ENCODE measurements around the gene KMT2A.
"Not testable (repeated sequence)": the region's sequence is repeated elsewhere in the genome, so short reads cannot be mapped to it uniquely, and the experiment has no call there.

The KMT2A gene

GRCh38 chr11:118401880-118402590 is 34.3 kb upstream of the KMT2A start:
- ChIA-PET POLR2A (interaction anchor here (0.7 to 1.6 kb wide), 3 partner anchors 14 to 86 kb away, joined by 3 read pairs; partner anchors contain the start of gene KMT2A), CTCF (interaction anchor here (0.7 to 2.2 kb wide), 7 partner anchors 17 to 114 kb away, joined by 3 to 11 read pairs (median 4); no protein-coding TSS in a partner anchor)
- no peak for TF ChIP-seq CTCF (IDR thresholded peaks at IDR 0.05; ENCODE audit: insufficient read depth, low read length, missing control alignments)
- DNase-seq (ENCODE audit: low read depth, low spot score), result peak; percentile 67
- H3K4me3 ChIP-seq (ENCODE audit: low read depth, low read length), result peak overlapping the region; percentile 88

GRCh38 chr11:118402594-118402993 is 33.7 kb upstream of the KMT2A start:
- ChIA-PET CTCF (interaction anchor here (0.7 to 2.2 kb wide), 7 partner anchors 16 to 114 kb away, joined by 3 to 11 read pairs (median 4); no protein-coding TSS in a partner anchor), POLR2A (interaction anchor here (1.3 to 1.6 kb wide), 2 partner anchors 13 to 34 kb away, joined by 3 read pairs; partner anchors contain the start of gene KMT2A)
- H3K4me3 ChIP-seq (ENCODE audit: low read depth, low read length), result peak overlapping the region; percentile 88
- DNase-seq (ENCODE audit: low read depth, low spot score), result not testable (repeated sequence)

- no peak for DNase-seq (ENCODE audit: low read depth, low spot score)
- ChIA-PET POLR2A (no interaction called here), CTCF (interaction anchor here (0.6 to 2.8 kb wide), 2 partner anchors 15 to 82 kb away, joined by 4 to 10 read pairs; no protein-coding TSS in a partner anchor)
- no peak overlapping the region for H3K4me3 ChIP-seq (ENCODE audit: low read depth, low read length)
- TF ChIP-seq CTCF (IDR thresholded peaks at IDR 0.05; ENCODE audit: insufficient read depth, low read length, missing control alignments), result no peak
Measured at GRCh38 chr11:118406599-118407166, 29.6 kb upstream of the KMT2A start.

GRCh38 chr11:118410055-118410745 is 26.1 kb upstream of the KMT2A start:
- no peak for DNase-seq (ENCODE audit: low read depth, low spot score)
- POLR2A ChIA-PET, result no interaction called here
- TF ChIP-seq CTCF (IDR thresholded peaks at IDR 0.05; ENCODE audit: insufficient read depth, low read length, missing control alignments), result no peak
- CTCF ChIA-PET, result no interaction called here
- H3K4me3 ChIP-seq (ENCODE audit: low read depth, low read length), result no peak overlapping the region

GRCh38 chr11:118411530-118411929 is 24.8 kb upstream of the KMT2A start:
- no peak for DNase-seq (ENCODE audit: low read depth, low spot score)
- POLR2A ChIA-PET, result no interaction called here
- CTCF ChIA-PET, result no interaction called here
- no peak for TF ChIP-seq CTCF (IDR thresholded peaks at IDR 0.05; ENCODE audit: insufficient read depth, low read length, missing control alignments)
- H3K4me3 ChIP-seq (ENCODE audit: low read depth, low read length), result no peak overlapping the region

GRCh38 chr11:118412921-118413320 is 23.4 kb upstream of the KMT2A start:
- TF ChIP-seq CTCF (IDR thresholded peaks at IDR 0.05; ENCODE audit: insufficient read depth, low read length, missing control alignments), result no peak
- POLR2A ChIA-PET, result no interaction called here
- CTCF ChIA-PET, result interaction anchor here (0.7 to 0.9 kb wide), 2 partner anchors 69 to 91 kb away, joined by 3 read pairs; no protein-coding TSS in a partner anchor
- H3K4me3 ChIP-seq (ENCODE audit: low read depth, low read length), result no peak overlapping the region
- no peak for DNase-seq (ENCODE audit: low read depth, low spot score)
